ENCODE data around the gene PNLIPRP2. TPM values are rescaled to one million over a fixed set of nuclear protein-coding genes. Genes with fewer than 3 reads are reported as not detected.

The PNLIPRP2 gene
- total RNA-seq, 4 donors from 2014 or later: not detected

- Histone ChIP-seq H3K9me3 (no peaks in the 10 kb centered on the region), H3K4me3 (peak overlapping the region in 1 of 2 donors; percentile 4), H3K27me3 (no peaks in the 10 kb centered on the region), H3K4me1 (peaks cover 0 to 54% (median 20%) of the 10 kb centered on the region in 3 donors), H3K27ac (peak overlapping the region in 3 of 4 donors; percentile 42 to 68 (median 58)), H3K36me3 (peaks cover 0 to 10% of the 10 kb centered on the region in 2 donors)
- WGBS, 2 donors (ENCODE audit: low coverage in 1 of 2): 45 to 65% methylated on average over 5 of the region's 7 CpGs
- TF ChIP-seq CTCF (IDR thresholded peaks at IDR 0.05) (no peak), EP300 (IDR thresholded peaks at IDR 0.05) (no peak), POLR2A (IDR thresholded peaks at IDR 0.05) (no peak), POLR2AphosphoS5 (IDR thresholded peaks at IDR 0.05) (no peak)
- ATAC-seq: no peak
Observed at GRCh38 chr10:116688741-116689495, 68.2 kb downstream of the PNLIPRP2 start.

DNA sequence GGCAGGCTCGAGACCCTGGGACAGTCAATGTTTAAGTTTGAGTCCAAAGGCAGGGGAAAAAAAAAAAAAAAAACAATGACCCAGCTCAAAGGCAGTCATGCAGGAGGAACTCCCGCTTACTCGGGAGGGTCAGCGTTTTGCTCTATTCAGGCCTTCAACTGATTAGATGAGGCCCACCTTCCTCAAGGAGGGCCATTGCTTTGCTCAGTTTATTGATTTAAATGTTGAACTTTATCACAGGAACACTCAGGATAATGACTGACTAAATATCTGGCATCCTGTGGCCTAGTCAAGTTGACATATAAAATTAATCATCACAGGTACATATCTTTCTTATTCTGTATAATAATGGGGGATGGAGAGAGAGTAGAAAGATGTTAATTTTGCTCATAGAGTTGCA is 69.0 kb downstream of the PNLIPRP2 start:
- ATAC-seq: no peak

GRCh38 chr10:116690356-116691322 is 69.9 kb downstream of the PNLIPRP2 start:
- Histone ChIP-seq H3K27ac (peak overlapping the region in 3 of 4 donors; percentile 44 to 56 (median 47)), H3K36me3 (peaks cover 0 to 5% of the 10 kb centered on the region in 2 donors), H3K4me1 (peaks cover 0 to 65% (median 20%) of the 10 kb centered on the region in 3 donors), H3K9me3 (no peaks in the 10 kb centered on the region), H3K27me3 (no peaks in the 10 kb centered on the region), H3K4me3 (no peak overlapping the region)
- TF ChIP-seq EP300 (IDR thresholded peaks at IDR 0.05) (no peak), CTCF (IDR thresholded peaks at IDR 0.05) (peak in 3 of 4 experiments; percentile 37 to 61 (median 56))
- peak; percentile 56 for ATAC-seq
- WGBS, 2 donors (ENCODE audit: low coverage in 1 of 2): 30 to 50% methylated on average over 15 to 17 of the region's 17 CpGs

More for the DNA sequence above, 69.0 kb downstream of the PNLIPRP2 start:
- WGBS, 2 donors (ENCODE audit: low coverage in 1 of 2): 84 to 90% methylated on average over 3 to 4 of the region's 4 CpGs
- peaks cover 0 to 62% (median 20%) of the 10 kb centered on the region in 3 donors for H3K4me1 ChIP-seq
- no peak overlapping the region for H3K4me3 ChIP-seq
- no peaks in the 10 kb centered on the region for H3K9me3 ChIP-seq
- H3K27me3 ChIP-seq: no peaks in the 10 kb centered on the region
- H3K36me3 ChIP-seq: peaks cover 0 to 5% of the 10 kb centered on the region in 2 donors
- TF ChIP-seq POLR2AphosphoS5 (IDR thresholded peaks at IDR 0.05): no peak
- no peak for TF ChIP-seq CTCF (IDR thresholded peaks at IDR 0.05)
- TF ChIP-seq POLR2A (IDR thresholded peaks at IDR 0.05): no peak
- no peak for TF ChIP-seq EP300 (IDR thresholded peaks at IDR 0.05)
- peak overlapping the region in 1 of 4 donors; percentile 68 for H3K27ac ChIP-seq

DNA sequence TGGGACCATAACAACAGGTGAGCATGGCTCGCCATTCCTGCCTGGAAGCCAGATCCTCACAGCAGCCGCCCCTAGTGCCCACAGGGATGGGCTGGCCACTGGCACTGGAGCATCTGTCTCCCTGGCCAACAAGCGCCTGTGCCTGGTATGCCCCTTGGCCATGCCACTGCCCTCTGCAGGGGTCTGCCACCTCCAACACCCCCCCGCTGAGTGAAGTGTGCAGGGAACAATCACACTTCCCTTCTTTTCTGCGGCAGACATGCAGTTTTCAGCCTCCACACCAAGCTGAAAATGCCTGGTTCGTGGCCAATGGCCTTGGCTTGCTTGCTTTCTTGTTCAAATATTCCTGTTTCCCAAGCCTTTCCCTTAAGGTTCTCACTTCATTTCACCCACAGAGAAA is 70.9 kb downstream of the PNLIPRP2 start:
- Histone ChIP-seq H3K27me3 (no peaks in the 10 kb centered on the region), H3K27ac (peak overlapping the region in 3 of 4 donors; percentile 44 to 56 (median 55)), H3K36me3 (peaks cover 0 to 5% of the 10 kb centered on the region in 2 donors), H3K9me3 (no peaks in the 10 kb centered on the region), H3K4me1 (peaks cover 0 to 65% (median 20%) of the 10 kb centered on the region in 3 donors), H3K4me3 (no peak overlapping the region)
- TF ChIP-seq POLR2AphosphoS5 (IDR thresholded peaks at IDR 0.05) (no peak), EP300 (IDR thresholded peaks at IDR 0.05) (no peak), CTCF (IDR thresholded peaks at IDR 0.05) (no peak), POLR2A (IDR thresholded peaks at IDR 0.05) (no peak)
- no peak for ATAC-seq
- WGBS, 2 donors (ENCODE audit: low coverage in 1 of 2): 36 to 54% methylated on average over 2 to 4 of the region's 6 CpGs

Measured in gastroesophageal sphincter (tissue), 4 donors.